HepG2 (cell line): ENCODE results near the gene CALD1. TPM values are rescaled to one million over a fixed set of nuclear protein-coding genes. Genes with fewer than 3 reads are reported as not detected.

Experiments used
- DMAP1 ChIP-seq: IDR thresholded peaks from 2 replicates; pipeline ENCODE4 v1.6.1; 2016
- HNF4G ChIP-seq, 2 experiments: sonication (generic) in 1 of 2; formaldehyde crosslinking in 1 of 2; IDR thresholded peaks; 2 replicates each; pipeline versions ENCODE4 v1.4.0 to v1.6.1; 2011 to 2020; ENCODE audit warnings: borderline replicate concordance in 2 of 2, low read depth in 2 of 2, mild to moderate bottlenecking in 2 of 2, low read length in 1 of 2, missing genetic modification reagents in 1 of 2, moderate library complexity in 1 of 2
- SMAD3 ChIP-seq: sonication (generic); formaldehyde crosslinking; IDR thresholded peaks from 2 replicates; pipeline ENCODE4 v1.4.0; 2020; ENCODE audit warnings: missing genetic modification reagents
- ZNF296 ChIP-seq: sonication (generic); formaldehyde crosslinking; conservative IDR thresholded peaks from 2 replicates; pipeline ENCODE4 v1.5.0; 2020; ENCODE audit warnings: mild to moderate bottlenecking, missing genetic modification reagents
- ZNF44 ChIP-seq: sonication (generic); formaldehyde crosslinking; IDR thresholded peaks from 2 replicates; pipeline ENCODE4 v1.5.1; 2020; ENCODE audit warnings: mild to moderate bottlenecking, missing genetic modification reagents
- ZNF569 ChIP-seq: sonication (generic); formaldehyde crosslinking; IDR thresholded peaks from 2 replicates; pipeline ENCODE4 v1.5.0; 2020; ENCODE audit warnings: mild to moderate bottlenecking, missing genetic modification reagents, moderate library complexity, borderline replicate concordance
- ZNF577 ChIP-seq: sonication (generic); formaldehyde crosslinking; IDR thresholded peaks from 2 replicates; pipeline ENCODE4 v1.4.0; 2020; ENCODE audit warnings: mild to moderate bottlenecking, low read depth, missing genetic modification reagents, borderline replicate concordance
- polyA plus RNA-seq, 8 experiments: library from polyadenylated mRNA; depleted of rRNA in 3 of 8; stranded (reverse) in 7 of 8; unstranded in 1 of 8; fragments of >200 nt; fragmentation: Illumina TruSeq in 4 of 8; extraction: Trizol in 4 of 8; gene quantifications; 2 replicates each; pipeline versions ENCODE4 v1.2.1 to v1.2.3, GENCODE V29; 2011 to 2016; ENCODE audit warnings: low read depth in 4 of 8, missing spikeins in 1 of 8, mixed read lengths in 1 of 8; ENCODE audit not compliant: insufficient read depth in 1 of 8
- total RNA-seq, 5 experiments: library from RNA; depleted of rRNA; stranded (reverse); fragments of >200 nt; fragmentation: Illumina TruSeq; extraction: Trizol; gene quantifications; 2 replicates each; pipeline ENCODE4 v1.2.3, GENCODE V29; 2016; ENCODE audit warnings: low read depth in 1 of 5
- TF ChIP-seq, protein P1 (sequence below): sonication (generic); formaldehyde crosslinking; IDR thresholded peaks from 2 replicates; pipeline ENCODE4 v1.5.1; 2020; ENCODE audit warnings: mild to moderate bottlenecking, missing genetic modification reagents, moderate library complexity
- TF ChIP-seq, protein P2 (sequence below): sonication (generic); formaldehyde crosslinking; IDR thresholded peaks from 2 replicates; pipeline ENCODE4 v1.4.0; 2020; ENCODE audit warnings: missing genetic modification reagents
- TF ChIP-seq, protein P3 (sequence below): sonication (generic); formaldehyde crosslinking; IDR thresholded peaks from 2 replicates; pipeline ENCODE4 v1.4.0; 2020; ENCODE audit warnings: missing genetic modification reagents
- TF ChIP-seq, protein P4 (sequence below): sonication (generic); formaldehyde crosslinking; IDR thresholded peaks from 2 replicates; pipeline ENCODE4 v1.8.0; 2022; ENCODE audit warnings: mild to moderate bottlenecking, missing genetic modification reagents, moderate library complexity
- TF ChIP-seq, protein P5 (sequence below): sonication (generic); formaldehyde crosslinking; IDR thresholded peaks from 2 replicates; pipeline ENCODE4 v1.4.0; 2020; ENCODE audit warnings: missing genetic modification reagents
- TF ChIP-seq, protein P6 (sequence below): sonication (generic); formaldehyde crosslinking; IDR thresholded peaks from 2 replicates; pipeline ENCODE4 v1.8.0; 2023; ENCODE audit warnings: mild to moderate bottlenecking, missing genetic modification reagents

Gene CALD1
- total and polyA plus RNA-seq, 2 of the 13 experiments (the other 11 are each of a cell fraction or from before 2014, with no cell fraction given): 53.0 to 112 TPM

DNA sequence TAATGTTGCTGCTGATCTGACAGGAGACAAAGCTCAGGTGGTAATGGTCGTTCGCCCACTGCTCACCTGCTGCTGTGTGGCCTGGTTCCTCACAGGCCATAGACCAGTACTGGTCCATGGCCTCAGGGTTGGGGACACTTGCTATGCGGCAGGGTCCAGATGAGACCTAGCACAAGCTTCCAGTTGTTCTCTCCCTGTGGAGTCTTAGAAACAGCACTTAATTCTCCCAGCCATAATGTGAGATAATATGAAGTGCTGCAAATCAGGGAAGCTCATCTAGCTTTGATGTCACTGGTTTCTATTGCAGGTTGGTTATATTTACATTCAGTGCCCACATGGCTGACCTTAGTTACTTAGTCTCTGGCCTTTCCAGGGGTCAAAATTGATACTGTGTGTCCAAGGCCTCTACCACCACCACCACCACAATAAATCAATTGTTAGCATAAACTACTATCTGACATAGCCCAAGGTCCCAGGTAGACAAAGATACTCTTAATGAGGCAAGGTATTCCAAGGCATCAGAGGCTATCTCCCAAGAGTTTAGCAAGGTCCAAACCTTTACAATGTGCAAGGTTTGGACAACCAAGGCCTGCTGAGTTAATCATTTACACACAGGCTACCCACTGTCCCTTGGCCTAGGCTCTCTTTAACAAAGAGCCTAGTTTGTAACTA, 217.9 kb downstream of the CALD1 start (continued):
- TF ChIP-seq HNF4G (IDR thresholded peaks at IDR 0.05; ENCODE audit: borderline replicate concordance, low read depth, low read length) (peak; percentile 85; the same call in 1 of the 2 replicates), HNF4G (CRISPR knock-in tag; IDR thresholded peaks at IDR 0.05; ENCODE audit: borderline replicate concordance, low read depth) (no peak; the same call in 1 of the 2 replicates), DMAP1 (CRISPR knock-in tag) (peak; percentile 59; the same call in 1 of the 2 replicates), ZNF296 (CRISPR knock-in tag) (no peak; the same call in 1 of the 2 replicates), ZNF569 (no peak), ZNF44 (CRISPR knock-in tag) (0 out of 2 replicates have a peak, but pooled peaks have one; percentile 32), ZNF577 (CRISPR knock-in tag) (no peak), SMAD3 (peak; percentile 26; the same call in 1 of the 2 replicates)
- TF ChIP-seq, protein P1, sequence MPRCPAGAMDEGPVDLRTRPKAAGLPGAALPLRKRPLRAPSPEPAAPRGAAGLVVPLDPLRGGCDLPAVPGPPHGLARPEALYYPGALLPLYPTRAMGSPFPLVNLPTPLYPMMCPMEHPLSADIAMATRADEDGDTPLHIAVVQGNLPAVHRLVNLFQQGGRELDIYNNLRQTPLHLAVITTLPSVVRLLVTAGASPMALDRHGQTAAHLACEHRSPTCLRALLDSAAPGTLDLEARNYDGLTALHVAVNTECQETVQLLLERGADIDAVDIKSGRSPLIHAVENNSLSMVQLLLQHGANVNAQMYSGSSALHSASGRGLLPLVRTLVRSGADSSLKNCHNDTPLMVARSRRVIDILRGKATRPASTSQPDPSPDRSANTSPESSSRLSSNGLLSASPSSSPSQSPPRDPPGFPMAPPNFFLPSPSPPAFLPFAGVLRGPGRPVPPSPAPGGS (CRISPR knock-in tag): 0 out of 2 replicates have a peak, but pooled peaks have one; percentile 20
- TF ChIP-seq, protein P2, sequence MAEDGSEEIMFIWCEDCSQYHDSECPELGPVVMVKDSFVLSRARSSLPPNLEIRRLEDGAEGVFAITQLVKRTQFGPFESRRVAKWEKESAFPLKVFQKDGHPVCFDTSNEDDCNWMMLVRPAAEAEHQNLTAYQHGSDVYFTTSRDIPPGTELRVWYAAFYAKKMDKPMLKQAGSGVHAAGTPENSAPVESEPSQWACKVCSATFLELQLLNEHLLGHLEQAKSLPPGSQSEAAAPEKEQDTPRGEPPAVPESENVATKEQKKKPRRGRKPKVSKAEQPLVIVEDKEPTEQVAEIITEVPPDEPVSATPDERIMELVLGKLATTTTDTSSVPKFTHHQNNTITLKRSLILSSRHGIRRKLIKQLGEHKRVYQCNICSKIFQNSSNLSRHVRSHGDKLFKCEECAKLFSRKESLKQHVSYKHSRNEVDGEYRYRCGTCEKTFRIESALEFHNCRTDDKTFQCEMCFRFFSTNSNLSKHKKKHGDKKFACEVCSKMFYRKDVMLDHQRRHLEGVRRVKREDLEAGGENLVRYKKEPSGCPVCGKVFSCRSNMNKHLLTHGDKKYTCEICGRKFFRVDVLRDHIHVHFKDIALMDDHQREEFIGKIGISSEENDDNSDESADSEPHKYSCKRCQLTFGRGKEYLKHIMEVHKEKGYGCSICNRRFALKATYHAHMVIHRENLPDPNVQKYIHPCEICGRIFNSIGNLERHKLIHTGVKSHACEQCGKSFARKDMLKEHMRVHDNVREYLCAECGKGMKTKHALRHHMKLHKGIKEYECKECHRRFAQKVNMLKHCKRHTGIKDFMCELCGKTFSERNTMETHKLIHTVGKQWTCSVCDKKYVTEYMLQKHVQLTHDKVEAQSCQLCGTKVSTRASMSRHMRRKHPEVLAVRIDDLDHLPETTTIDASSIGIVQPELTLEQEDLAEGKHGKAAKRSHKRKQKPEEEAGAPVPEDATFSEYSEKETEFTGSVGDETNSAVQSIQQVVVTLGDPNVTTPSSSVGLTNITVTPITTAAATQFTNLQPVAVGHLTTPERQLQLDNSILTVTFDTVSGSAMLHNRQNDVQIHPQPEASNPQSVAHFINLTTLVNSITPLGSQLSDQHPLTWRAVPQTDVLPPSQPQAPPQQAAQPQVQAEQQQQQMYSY (CRISPR knock-in tag): no peak
- TF ChIP-seq, protein P3, sequence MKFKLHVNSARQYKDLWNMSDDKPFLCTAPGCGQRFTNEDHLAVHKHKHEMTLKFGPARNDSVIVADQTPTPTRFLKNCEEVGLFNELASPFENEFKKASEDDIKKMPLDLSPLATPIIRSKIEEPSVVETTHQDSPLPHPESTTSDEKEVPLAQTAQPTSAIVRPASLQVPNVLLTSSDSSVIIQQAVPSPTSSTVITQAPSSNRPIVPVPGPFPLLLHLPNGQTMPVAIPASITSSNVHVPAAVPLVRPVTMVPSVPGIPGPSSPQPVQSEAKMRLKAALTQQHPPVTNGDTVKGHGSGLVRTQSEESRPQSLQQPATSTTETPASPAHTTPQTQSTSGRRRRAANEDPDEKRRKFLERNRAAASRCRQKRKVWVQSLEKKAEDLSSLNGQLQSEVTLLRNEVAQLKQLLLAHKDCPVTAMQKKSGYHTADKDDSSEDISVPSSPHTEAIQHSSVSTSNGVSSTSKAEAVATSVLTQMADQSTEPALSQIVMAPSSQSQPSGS (CRISPR knock-in tag): peak; percentile 78
- TF ChIP-seq, protein P4, sequence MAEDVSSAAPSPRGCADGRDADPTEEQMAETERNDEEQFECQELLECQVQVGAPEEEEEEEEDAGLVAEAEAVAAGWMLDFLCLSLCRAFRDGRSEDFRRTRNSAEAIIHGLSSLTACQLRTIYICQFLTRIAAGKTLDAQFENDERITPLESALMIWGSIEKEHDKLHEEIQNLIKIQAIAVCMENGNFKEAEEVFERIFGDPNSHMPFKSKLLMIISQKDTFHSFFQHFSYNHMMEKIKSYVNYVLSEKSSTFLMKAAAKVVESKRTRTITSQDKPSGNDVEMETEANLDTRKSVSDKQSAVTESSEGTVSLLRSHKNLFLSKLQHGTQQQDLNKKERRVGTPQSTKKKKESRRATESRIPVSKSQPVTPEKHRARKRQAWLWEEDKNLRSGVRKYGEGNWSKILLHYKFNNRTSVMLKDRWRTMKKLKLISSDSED: no peak
- TF ChIP-seq, protein P5, sequence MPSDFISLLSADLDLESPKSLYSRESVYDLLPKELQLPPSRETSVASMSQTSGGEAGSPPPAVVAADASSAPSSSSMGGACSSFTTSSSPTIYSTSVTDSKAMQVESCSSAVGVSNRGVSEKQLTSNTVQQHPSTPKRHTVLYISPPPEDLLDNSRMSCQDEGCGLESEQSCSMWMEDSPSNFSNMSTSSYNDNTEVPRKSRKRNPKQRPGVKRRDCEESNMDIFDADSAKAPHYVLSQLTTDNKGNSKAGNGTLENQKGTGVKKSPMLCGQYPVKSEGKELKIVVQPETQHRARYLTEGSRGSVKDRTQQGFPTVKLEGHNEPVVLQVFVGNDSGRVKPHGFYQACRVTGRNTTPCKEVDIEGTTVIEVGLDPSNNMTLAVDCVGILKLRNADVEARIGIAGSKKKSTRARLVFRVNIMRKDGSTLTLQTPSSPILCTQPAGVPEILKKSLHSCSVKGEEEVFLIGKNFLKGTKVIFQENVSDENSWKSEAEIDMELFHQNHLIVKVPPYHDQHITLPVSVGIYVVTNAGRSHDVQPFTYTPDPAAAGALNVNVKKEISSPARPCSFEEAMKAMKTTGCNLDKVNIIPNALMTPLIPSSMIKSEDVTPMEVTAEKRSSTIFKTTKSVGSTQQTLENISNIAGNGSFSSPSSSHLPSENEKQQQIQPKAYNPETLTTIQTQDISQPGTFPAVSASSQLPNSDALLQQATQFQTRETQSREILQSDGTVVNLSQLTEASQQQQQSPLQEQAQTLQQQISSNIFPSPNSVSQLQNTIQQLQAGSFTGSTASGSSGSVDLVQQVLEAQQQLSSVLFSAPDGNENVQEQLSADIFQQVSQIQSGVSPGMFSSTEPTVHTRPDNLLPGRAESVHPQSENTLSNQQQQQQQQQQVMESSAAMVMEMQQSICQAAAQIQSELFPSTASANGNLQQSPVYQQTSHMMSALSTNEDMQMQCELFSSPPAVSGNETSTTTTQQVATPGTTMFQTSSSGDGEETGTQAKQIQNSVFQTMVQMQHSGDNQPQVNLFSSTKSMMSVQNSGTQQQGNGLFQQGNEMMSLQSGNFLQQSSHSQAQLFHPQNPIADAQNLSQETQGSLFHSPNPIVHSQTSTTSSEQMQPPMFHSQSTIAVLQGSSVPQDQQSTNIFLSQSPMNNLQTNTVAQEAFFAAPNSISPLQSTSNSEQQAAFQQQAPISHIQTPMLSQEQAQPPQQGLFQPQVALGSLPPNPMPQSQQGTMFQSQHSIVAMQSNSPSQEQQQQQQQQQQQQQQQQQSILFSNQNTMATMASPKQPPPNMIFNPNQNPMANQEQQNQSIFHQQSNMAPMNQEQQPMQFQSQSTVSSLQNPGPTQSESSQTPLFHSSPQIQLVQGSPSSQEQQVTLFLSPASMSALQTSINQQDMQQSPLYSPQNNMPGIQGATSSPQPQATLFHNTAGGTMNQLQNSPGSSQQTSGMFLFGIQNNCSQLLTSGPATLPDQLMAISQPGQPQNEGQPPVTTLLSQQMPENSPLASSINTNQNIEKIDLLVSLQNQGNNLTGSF: no peak
- TF ChIP-seq, protein P6, sequence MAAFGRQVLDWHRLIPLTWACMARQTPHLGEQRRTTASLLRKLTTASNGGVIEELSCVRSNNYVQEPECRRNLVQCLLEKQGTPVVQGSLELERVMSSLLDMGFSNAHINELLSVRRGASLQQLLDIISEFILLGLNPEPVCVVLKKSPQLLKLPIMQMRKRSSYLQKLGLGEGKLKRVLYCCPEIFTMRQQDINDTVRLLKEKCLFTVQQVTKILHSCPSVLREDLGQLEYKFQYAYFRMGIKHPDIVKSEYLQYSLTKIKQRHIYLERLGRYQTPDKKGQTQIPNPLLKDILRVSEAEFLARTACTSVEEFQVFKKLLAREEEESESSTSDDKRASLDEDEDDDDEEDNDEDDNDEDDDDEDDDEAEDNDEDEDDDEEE: no peak
